ENCODE results near the gene FCHSD2.

GRCh38 chr11:72869831-72870230, 272.3 kb downstream of the FCHSD2 start:
- no peak for TF ChIP-seq CTCF (IDR thresholded peaks at IDR 0.05; ENCODE audit: low read depth, low read length)
- no peak for TF ChIP-seq MAX (IDR thresholded peaks at IDR 0.05; ENCODE audit: low read depth, low read length)

Data from NB4 (cell line).